ENCODE results near the gene MAMDC2.

- no peak for TF ChIP-seq TP53 (CRISPR knock-in tag; IDR thresholded peaks at IDR 0.05)
- TF ChIP-seq CTCF (IDR thresholded peaks at IDR 0.05) = no peak
- TF ChIP-seq RAD21 (conservative IDR thresholded peaks at IDR 0.05 in 1 of 2, IDR thresholded peaks at IDR 0.05 in 1 of 2) = no peak
- TF ChIP-seq POLR2A (IDR thresholded peaks at IDR 0.05; ENCODE audit: low read length) = no peak
- no peak for TF ChIP-seq USF2 (IDR thresholded peaks at IDR 0.05)
- TF ChIP-seq ELK1 (IDR thresholded peaks at IDR 0.05; ENCODE audit: low read depth, low read length) = no peak
- no peak for TF ChIP-seq SMC3 (IDR thresholded peaks at IDR 0.05)
- no peak for TF ChIP-seq HOXB5 (CRISPR knock-in tag; IDR thresholded peaks at IDR 0.05)
Observed at GRCh38 chr9:70094747-70095146, 51.1 kb downstream of the MAMDC2 start.
